ENCODE data around the gene PLD5.

PLD5 gene

GRCh38 chr1:242034392-242034791 is 490.1 kb downstream of the PLD5 start:
- no peak for DNase-seq

- DNase-seq = no peak
Observed at GRCh38 chr1:242033447-242033846, 491.1 kb downstream of the PLD5 start.
